OCI-LY3 (cell line): Measurements from ENCODE around the gene GAGE12J.

Source experiments
- CTCF ChIP-seq: fragments of 200-600, 300-600 bp; sonication (generic); IDR thresholded peaks from 2 replicates; pipeline ENCODE4 v1.5.1; 2014; ENCODE audit warnings: antibody characterized with exemption, low read length, low read depth
- EZH2phosphoT487 ChIP-seq: fragments of 200-600 bp; shearing (Covaris generic); IDR thresholded peaks from 2 replicates; pipeline ENCODE4 v1.6.1; 2018; ENCODE audit warnings: antibody characterized with exemption, mixed run types, low read depth

- TF ChIP-seq CTCF (no peak), EZH2phosphoT487 (no peak)
Observed at GRCh38 chrX:49273181-49273727, 48.6 kb upstream of the GAGE12J start.
